ENCODE measurements around the gene ZNF19.

- TF ChIP-seq EZH2 (IDR thresholded peaks at IDR 0.05; ENCODE audit: borderline replicate concordance, low read depth, low read length, poor library complexity, severe bottlenecking) (no peak), CTCF (conservative IDR thresholded peaks at IDR 0.05; ENCODE audit: low read depth, low read length) (no peak)
Observed at GRCh38 chr16:71476457-71477124, 12.5 kb downstream of the ZNF19 start.
